Activated naive CD4-positive, alpha-beta T cell (primary cell): ENCODE measurements around the gene ZNF582.
"Not testable (repeated sequence)": the region's sequence is repeated elsewhere in the genome, so short reads cannot be mapped to it uniquely, and the experiment has no call there.

Experiments
- DNase-seq, 4 experiments: peaks; one replicate each; lab custom pipeline; 2025; lab: John Stamatoyannopoulos, UW

The ZNF582 gene

GRCh38 chr19:56351208-56351607 is 42.1 kb downstream of the ZNF582 start:
- no peak for DNase-seq

- DNase-seq: peak in 2 of 4 experiments; percentile 2 to 10
Observed at GRCh38 chr19:56350416-56351045, 42.8 kb downstream of the ZNF582 start.

GRCh38 chr19:56348289-56348877 is 45.0 kb downstream of the ZNF582 start:
- no peak for DNase-seq

- DNase-seq: no peak
Observed at GRCh38 chr19:56347163-56347778, 46.1 kb downstream of the ZNF582 start.

- no peak for DNase-seq
Observed at GRCh38 chr19:56341948-56342347, 51.4 kb downstream of the ZNF582 start.

GRCh38 chr19:56339031-56339430 is 54.3 kb downstream of the ZNF582 start:
- DNase-seq: not testable (repeated sequence)

- DNase-seq: not testable (repeated sequence)
Observed at GRCh38 chr19:56337077-56337476, 56.3 kb downstream of the ZNF582 start.

- not testable (repeated sequence) for DNase-seq
Observed at GRCh38 chr19:56335371-56335770, 58.0 kb downstream of the ZNF582 start.

GRCh38 chr19:56333506-56333905 is 59.8 kb downstream of the ZNF582 start:
- peak in 1 of 4 experiments; percentile 3 for DNase-seq
